GM10266 (cell line): Measurements from ENCODE around the gene TRIM63.
"Not testable (repeated sequence)": the region's sequence is repeated elsewhere in the genome, so short reads cannot be mapped to it uniquely, and the experiment has no call there.

Experiments used
- DNase-seq: peaks from one replicate; pipeline ENCODE4 v3.0.0; 2012; ENCODE audit errors: extremely low spot score
- CTCF ChIP-seq: IDR thresholded peaks from 2 replicates; pipeline ENCODE4 v1.5.1; 2012; ENCODE audit warnings: mild to moderate bottlenecking, low read depth; ENCODE audit not compliant: control insufficient read depth, insufficient read depth; ENCODE audit errors: missing control alignments

TRIM63 gene

GRCh38 chr1:26067432-26067911 is at the start of gene TRIM63:
Gene TRIM63 (minus strand): TSS chr1:26067630. CDS start chr1:26067494, 136 bp downstream.
- TF ChIP-seq CTCF: no peak
- DNase-seq: no peak

GRCh38 chr1:26114165-26114927 is 46.9 kb upstream of the TRIM63 start:
- no peak for DNase-seq
- TF ChIP-seq CTCF: no peak

- TF ChIP-seq CTCF: no peak
- peak; percentile 49 for DNase-seq
Measured at GRCh38 chr1:26112407-26112775, 45.0 kb upstream of the TRIM63 start.

GRCh38 chr1:26111530-26112406 is 44.3 kb upstream of the TRIM63 start, which contains the start of gene PDIK1L:
Gene PDIK1L (plus strand): TSS chr1:26111824. CDS start chr1:26114309, 2,485 bp downstream.
- peak; percentile 96 for DNase-seq
- TF ChIP-seq CTCF: no peak

GRCh38 chr1:26110731-26111529 is 43.5 kb upstream of the TRIM63 start:
- DNase-seq: peak; percentile 85
- TF ChIP-seq CTCF: peak; percentile 14

- no peak for TF ChIP-seq CTCF
- DNase-seq: no peak
Measured at GRCh38 chr1:26109229-26110164, 42.1 kb upstream of the TRIM63 start.

GRCh38 chr1:26105226-26105548 is 37.8 kb upstream of the TRIM63 start:
- DNase-seq: not testable (repeated sequence)
